CD14-positive monocyte (primary cell): ENCODE data around the gene SPATA2L. TPM values are rescaled to one million over a fixed set of nuclear protein-coding genes. Genes with fewer than 3 reads are reported as not detected.

Source experiments
- DNase-seq, 3 donors: peaks; one replicate each; pipeline ENCODE4 v3.0.0-alpha.2; 2011 to 2022
- H2AFZ ChIP-seq: 2 replicates; pipeline ENCODE4 v1.6.0; 2012; ENCODE audit warnings: mild to moderate bottlenecking, low read depth, low read length, inconsistent platforms; ENCODE audit not compliant: insufficient read depth, poor library complexity, severe bottlenecking
- H3K27ac ChIP-seq, 2 donors: 1 replicate in 1 of 2; 2 replicates in 1 of 2; pipeline ENCODE4 v1.5.1; 2012 to 2013; ENCODE audit warnings: low read length in 2 of 2, control low read depth in 1 of 2, inconsistent platforms in 1 of 2, low read depth in 1 of 2, mild to moderate bottlenecking in 1 of 2
- H3K27me3 ChIP-seq, 2 donors: one replicate each; pipeline versions ENCODE4 v1.6.0 to v1.6.1; 2011 to 2013; ENCODE audit warnings: low read length in 2 of 2; ENCODE audit not compliant: control insufficient read depth in 2 of 2, insufficient read depth in 2 of 2
- H3K36me3 ChIP-seq, 2 donors: replicated peaks in 1 of 2; 1 replicate in 1 of 2; 2 replicates in 1 of 2; pipeline versions ENCODE4 v1.5.1 to v1.6.1; 2012 to 2013; ENCODE audit warnings: low read length in 2 of 2, control low read depth in 1 of 2, inconsistent platforms in 1 of 2, mild to moderate bottlenecking in 1 of 2; ENCODE audit not compliant: insufficient read depth in 2 of 2, control insufficient read depth in 1 of 2
- H3K4me1 ChIP-seq, 2 donors: 1 replicate in 1 of 2; 2 replicates in 1 of 2; pipeline versions ENCODE4 v1.5.1 to v1.6.1; 2012 to 2013; ENCODE audit warnings: low read length in 2 of 2, control low read depth in 1 of 2, inconsistent platforms in 1 of 2, mild to moderate bottlenecking in 1 of 2, moderate library complexity in 1 of 2; ENCODE audit not compliant: insufficient read depth in 2 of 2, control insufficient read depth in 1 of 2
- H3K4me2 ChIP-seq: replicated peaks from 2 replicates; pipeline ENCODE3; 2012; ENCODE audit warnings: low read length, moderate library complexity, mild to moderate bottlenecking; ENCODE audit not compliant: poor library complexity, severe bottlenecking; ENCODE audit errors: extremely low read depth
- H3K4me3 ChIP-seq, 3 experiments: fragments of 200-600 bp in 1 of 3; sonication (generic) in 1 of 3; replicated peaks in 1 of 3; 1 replicate in 2 of 3; 2 replicates in 1 of 3; pipeline ENCODE4 v1.5.1; 2011 to 2013; ENCODE audit warnings: low read length in 3 of 3, mild to moderate bottlenecking in 3 of 3, control low read depth in 2 of 3, low read depth in 2 of 3, inconsistent platforms in 1 of 3, moderate library complexity in 1 of 3
- H3K79me2 ChIP-seq: 2 replicates; pipeline ENCODE4 v1.6.0; 2012; ENCODE audit warnings: mild to moderate bottlenecking, control low read depth, inconsistent platforms, low read length, moderate library complexity; ENCODE audit not compliant: insufficient read depth
- H3K9ac ChIP-seq: 2 replicates; pipeline ENCODE4 v1.6.0; 2017; ENCODE audit warnings: low read length, mild to moderate bottlenecking; ENCODE audit not compliant: insufficient read depth, poor library complexity, severe bottlenecking
- H3K9me3 ChIP-seq, 2 donors: replicated peaks in 1 of 2; 1 replicate in 1 of 2; 2 replicates in 1 of 2; pipeline versions ENCODE4 v1.5.1 to v1.6.1; 2012 to 2013; ENCODE audit warnings: low read length in 2 of 2, control low read depth in 1 of 2; ENCODE audit not compliant: control insufficient read depth in 1 of 2, insufficient read depth in 1 of 2
- H4K20me1 ChIP-seq: 2 replicates; pipeline ENCODE4 v1.6.0; 2012; ENCODE audit warnings: mild to moderate bottlenecking, low read length, control low read depth, moderate library complexity; ENCODE audit not compliant: insufficient read depth
- H3K27ac Mint-ChIP-seq, 7 donors: one replicate each; pipeline ENCODE4 v1.8.0; 2020; ENCODE audit warnings: mild to moderate bottlenecking in 7 of 7, mixed read lengths in 7 of 7, moderate library complexity in 6 of 7, inconsistent platforms in 2 of 7
- H3K27me3 Mint-ChIP-seq, 3 donors: one replicate each; pipeline ENCODE4 v1.8.0; 2021 to 2022; ENCODE audit warnings: low read depth in 3 of 3, mild to moderate bottlenecking in 3 of 3, mixed read lengths in 3 of 3, moderate library complexity in 3 of 3, inconsistent platforms in 1 of 3
- H3K36me3 Mint-ChIP-seq, 2 donors: one replicate each; pipeline ENCODE4 v1.8.0; 2020; ENCODE audit warnings: mixed read lengths in 2 of 2, inconsistent platforms in 1 of 2, mild to moderate bottlenecking in 1 of 2
- H3K4me1 Mint-ChIP-seq: one replicate; pipeline ENCODE4 v1.8.0; 2020; ENCODE audit warnings: mild to moderate bottlenecking, mixed read lengths
- H3K4me3 Mint-ChIP-seq, 2 donors: one replicate each; pipeline ENCODE4 v1.8.0; 2020; ENCODE audit warnings: mild to moderate bottlenecking in 2 of 2, mixed read lengths in 2 of 2, moderate library complexity in 1 of 2
- H3K9me3 Mint-ChIP-seq, 7 donors: one replicate each; pipeline ENCODE4 v1.8.0; 2020 to 2022; ENCODE audit warnings: mixed read lengths in 7 of 7, mild to moderate bottlenecking in 6 of 7, moderate library complexity in 6 of 7, inconsistent platforms in 2 of 7
- WGBS: methylation state at CpG from one replicate; pipeline ENCODE4 v1.1.5; 2013; ENCODE audit warnings: missing lambda C conversion rate; ENCODE audit not compliant: insufficient coverage; 5-methylcytosine and 5-hydroxymethylcytosine counted together
- intact Hi-C, 2 donors: fragments of 100-400 bp; cut with micrococcal nuclease; formaldehyde crosslinking; loops; one replicate each; pipeline versions ENCODE4 v1.15.0 to v1.15.1; 2023
- polyA plus RNA-seq, 3 donors: library from polyadenylated mRNA; depleted of rRNA in 1 of 3; unstranded in 2 of 3; stranded (reverse) in 1 of 3; fragments of 300-500 nt in 2 of 3; fragments of >200 nt in 1 of 3; fragmentation: Illumina TruSeq in 2 of 3; gene quantifications; 1 replicate in 2 of 3; 2 replicates in 1 of 3; pipeline ENCODE4 v1.2.3, GENCODE V29; 2012 to 2021
- TF ChIP-seq, protein P1 (sequence below): fragments of 200-600 bp; IDR thresholded peaks from one replicate; pipeline ENCODE4 v1.8.0; 2022; ENCODE audit warnings: antibody characterized with exemption, mild to moderate bottlenecking

Gene SPATA2L
- polyA plus RNA-seq, 3 donors: 10.0 to 17.6 (median 15.1) TPM

DNA sequence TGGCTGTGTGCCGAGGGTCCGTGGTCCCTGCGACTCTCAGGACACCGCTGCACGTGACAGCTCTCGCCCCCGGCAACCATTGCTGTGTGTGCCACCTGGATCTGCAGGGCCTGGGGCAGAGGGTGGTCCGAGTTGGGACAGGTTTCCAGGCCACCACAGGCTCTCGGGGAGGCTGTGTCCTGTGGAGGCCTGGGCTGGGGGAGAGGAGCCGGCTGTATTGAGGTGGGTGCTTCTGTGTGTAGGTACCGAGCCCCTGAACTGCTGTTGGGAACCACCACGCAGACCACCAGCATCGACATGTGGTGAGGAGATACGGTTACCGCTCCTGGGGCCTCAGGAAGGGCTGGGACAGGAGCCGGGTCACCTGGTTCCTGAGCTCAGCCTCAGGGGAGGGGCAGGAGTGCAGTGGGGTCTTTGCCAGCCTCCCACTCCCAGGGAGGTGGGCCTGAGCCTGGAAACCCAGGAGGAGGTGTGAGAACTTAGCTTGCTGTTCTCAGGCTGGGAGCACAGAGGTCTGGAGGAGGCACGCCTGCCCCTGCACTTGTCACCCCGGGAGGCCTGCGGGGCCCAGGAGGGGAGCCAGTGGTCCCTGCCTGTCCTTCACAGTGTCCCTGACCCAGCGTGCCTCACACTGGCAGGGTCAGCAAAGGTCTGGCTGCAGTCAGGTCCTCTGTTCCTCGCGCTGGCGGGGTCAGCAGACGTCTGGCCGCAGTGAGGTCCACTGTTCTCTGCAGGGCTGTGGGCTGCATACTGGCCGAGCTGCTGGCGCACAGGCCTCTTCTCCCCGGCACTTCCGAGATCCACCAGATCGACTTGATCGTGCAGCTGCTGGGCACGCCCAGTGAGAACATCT lies 7.3 kb downstream of the SPATA2L start:
- Histone ChIP-seq H3K27ac (no peak overlapping the region), H3K79me2 (peaks cover 5% of the 10 kb centered on the region), H2AFZ (no peak overlapping the region), H3K27me3 (no peaks in the 10 kb centered on the region), H3K4me1 (no peaks in the 10 kb centered on the region), H3K9ac (no peak overlapping the region), H3K4me3 (no peak overlapping the region), H3K9me3 (no peaks in the 10 kb centered on the region), H4K20me1 (peaks cover 39% of the 10 kb centered on the region), H3K36me3 (peaks cover 56 to 71% of the 10 kb centered on the region in 2 donors), H3K4me2 (no peak overlapping the region)
- no peak overlapping the region for H3K27ac Mint-ChIP-seq
- H3K36me3 Mint-ChIP-seq: peaks cover 43 to 70% of the 10 kb centered on the region in 2 donors
- peak in 1 of 3 donors; percentile 6 for DNase-seq
- no peaks in the 10 kb centered on the region for H3K4me1 Mint-ChIP-seq
- H3K27me3 Mint-ChIP-seq: peaks cover 0 to 4% (median 3%) of the 10 kb centered on the region in 3 donors
- no peaks in the 10 kb centered on the region for H3K9me3 Mint-ChIP-seq
- H3K4me3 Mint-ChIP-seq: no peak overlapping the region
- intact Hi-C loops: no loop called here
- WGBS: 92% methylated on average over 23 of the region's 32 CpGs
- TF ChIP-seq, protein P1, sequence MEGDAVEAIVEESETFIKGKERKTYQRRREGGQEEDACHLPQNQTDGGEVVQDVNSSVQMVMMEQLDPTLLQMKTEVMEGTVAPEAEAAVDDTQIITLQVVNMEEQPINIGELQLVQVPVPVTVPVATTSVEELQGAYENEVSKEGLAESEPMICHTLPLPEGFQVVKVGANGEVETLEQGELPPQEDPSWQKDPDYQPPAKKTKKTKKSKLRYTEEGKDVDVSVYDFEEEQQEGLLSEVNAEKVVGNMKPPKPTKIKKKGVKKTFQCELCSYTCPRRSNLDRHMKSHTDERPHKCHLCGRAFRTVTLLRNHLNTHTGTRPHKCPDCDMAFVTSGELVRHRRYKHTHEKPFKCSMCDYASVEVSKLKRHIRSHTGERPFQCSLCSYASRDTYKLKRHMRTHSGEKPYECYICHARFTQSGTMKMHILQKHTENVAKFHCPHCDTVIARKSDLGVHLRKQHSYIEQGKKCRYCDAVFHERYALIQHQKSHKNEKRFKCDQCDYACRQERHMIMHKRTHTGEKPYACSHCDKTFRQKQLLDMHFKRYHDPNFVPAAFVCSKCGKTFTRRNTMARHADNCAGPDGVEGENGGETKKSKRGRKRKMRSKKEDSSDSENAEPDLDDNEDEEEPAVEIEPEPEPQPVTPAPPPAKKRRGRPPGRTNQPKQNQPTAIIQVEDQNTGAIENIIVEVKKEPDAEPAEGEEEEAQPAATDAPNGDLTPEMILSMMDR: no peak

GRCh38 chr16:89693289-89693731 lies 8.2 kb downstream of the SPATA2L start:
- Histone ChIP-seq H3K4me2 (no peak overlapping the region), H3K27ac (no peak overlapping the region), H3K9ac (no peak overlapping the region), H3K36me3 (peaks cover 57 to 73% of the 10 kb centered on the region in 2 donors), H3K4me3 (no peak overlapping the region), H2AFZ (no peak overlapping the region), H3K79me2 (peaks cover 10% of the 10 kb centered on the region), H3K27me3 (no peaks in the 10 kb centered on the region), H3K4me1 (no peaks in the 10 kb centered on the region), H4K20me1 (peaks cover 31% of the 10 kb centered on the region), H3K9me3 (no peaks in the 10 kb centered on the region)
- Mint-ChIP-seq H3K4me1 (no peaks in the 10 kb centered on the region), H3K27me3 (peaks cover 0 to 3% (median 2%) of the 10 kb centered on the region in 3 donors), H3K9me3 (no peaks in the 10 kb centered on the region), H3K4me3 (no peak overlapping the region), H3K36me3 (peaks cover 42 to 69% of the 10 kb centered on the region in 2 donors), H3K27ac (no peak overlapping the region)
- DNase-seq: peak in 1 of 3 donors; percentile 4
- WGBS: 94% methylated on average over 10 of the region's 11 CpGs
- TF ChIP-seq, protein P1: no peak
- intact Hi-C loops: no loop called here
